ENCODE data around the gene YJU2. TPM values are rescaled to one million over a fixed set of nuclear protein-coding genes. Genes with fewer than 3 reads are reported as not detected.
"Not testable (repeated sequence)": the region's sequence is repeated elsewhere in the genome, so short reads cannot be mapped to it uniquely, and the experiment has no call there.

Gene YJU2
- total RNA-seq, 4 donors from 2014 or later = 13.3 to 29.1 (median 21.5) TPM

DNA sequence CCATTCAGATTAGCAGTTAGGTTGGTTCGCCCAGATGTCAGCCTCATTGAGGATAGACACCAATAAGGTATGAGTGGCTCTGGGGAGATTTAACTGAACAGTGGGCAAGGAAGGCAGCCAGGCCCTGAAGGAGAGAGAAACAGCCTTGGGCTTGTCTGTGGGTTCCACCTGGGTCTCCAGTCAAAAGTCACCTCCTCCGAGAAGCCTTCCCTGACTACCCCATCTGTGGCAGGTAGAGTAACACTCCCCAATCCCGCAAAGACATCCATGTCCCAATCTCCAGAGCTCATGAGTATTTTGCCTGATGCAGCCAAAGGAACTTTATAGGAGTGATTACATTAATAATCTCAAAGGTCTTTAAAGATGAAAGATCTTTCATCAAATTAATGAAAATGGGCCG, 8.0 kb upstream of the YJU2 start:
- H3K9me3 ChIP-seq = no peaks in the 10 kb centered on the region
- intact Hi-C loops (cut with DNase I; ENCODE audit: low total_unique reads) = no loop called here
- no peaks in the 10 kb centered on the region for H3K27me3 ChIP-seq
- no peak for DNase-seq
- no peaks in the 10 kb centered on the region for H3K36me3 ChIP-seq
- H3K4me1 ChIP-seq = no peaks in the 10 kb centered on the region
- no peak overlapping the region for H3K27ac ChIP-seq
- no peak for TF ChIP-seq POLR2A (IDR thresholded peaks at IDR 0.05)
- TF ChIP-seq, protein P1, sequence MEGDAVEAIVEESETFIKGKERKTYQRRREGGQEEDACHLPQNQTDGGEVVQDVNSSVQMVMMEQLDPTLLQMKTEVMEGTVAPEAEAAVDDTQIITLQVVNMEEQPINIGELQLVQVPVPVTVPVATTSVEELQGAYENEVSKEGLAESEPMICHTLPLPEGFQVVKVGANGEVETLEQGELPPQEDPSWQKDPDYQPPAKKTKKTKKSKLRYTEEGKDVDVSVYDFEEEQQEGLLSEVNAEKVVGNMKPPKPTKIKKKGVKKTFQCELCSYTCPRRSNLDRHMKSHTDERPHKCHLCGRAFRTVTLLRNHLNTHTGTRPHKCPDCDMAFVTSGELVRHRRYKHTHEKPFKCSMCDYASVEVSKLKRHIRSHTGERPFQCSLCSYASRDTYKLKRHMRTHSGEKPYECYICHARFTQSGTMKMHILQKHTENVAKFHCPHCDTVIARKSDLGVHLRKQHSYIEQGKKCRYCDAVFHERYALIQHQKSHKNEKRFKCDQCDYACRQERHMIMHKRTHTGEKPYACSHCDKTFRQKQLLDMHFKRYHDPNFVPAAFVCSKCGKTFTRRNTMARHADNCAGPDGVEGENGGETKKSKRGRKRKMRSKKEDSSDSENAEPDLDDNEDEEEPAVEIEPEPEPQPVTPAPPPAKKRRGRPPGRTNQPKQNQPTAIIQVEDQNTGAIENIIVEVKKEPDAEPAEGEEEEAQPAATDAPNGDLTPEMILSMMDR (IDR thresholded peaks at IDR 0.05) = no peak
- H3K4me3 ChIP-seq = no peak overlapping the region

DNA sequence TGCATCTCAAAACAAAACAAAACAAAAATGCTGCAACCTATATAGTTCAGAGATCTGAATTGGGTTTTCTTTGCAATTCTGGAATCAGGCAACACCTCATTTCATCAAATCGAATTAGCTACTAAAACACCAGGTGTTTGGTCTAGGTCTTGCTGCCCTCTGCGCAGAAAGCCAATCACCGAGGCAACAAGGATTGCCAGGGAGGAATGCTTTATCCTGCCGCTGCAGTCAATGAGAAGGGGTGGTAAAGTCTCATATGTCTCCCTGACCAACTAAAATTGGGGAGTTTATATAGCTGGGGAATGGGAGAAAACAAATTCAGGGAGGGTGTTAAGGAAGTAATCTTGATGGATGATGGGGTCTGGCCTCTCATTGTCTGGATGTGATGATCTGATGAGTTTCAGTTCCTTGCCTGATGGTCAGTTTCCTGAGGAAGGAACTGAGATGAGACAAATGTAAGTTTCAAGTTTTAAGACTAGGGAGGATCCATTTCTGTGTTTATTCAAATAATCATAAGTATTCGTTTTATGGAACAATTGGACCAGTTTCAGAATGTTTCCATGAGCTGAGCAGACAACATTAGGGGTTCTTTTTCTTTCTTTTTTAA, 5.0 kb upstream of the YJU2 start:
- no peaks in the 10 kb centered on the region for H3K36me3 ChIP-seq
- no peak overlapping the region for H3K4me3 ChIP-seq
- no peak for DNase-seq
- H3K9me3 ChIP-seq = no peaks in the 10 kb centered on the region
- no peaks in the 10 kb centered on the region for H3K27me3 ChIP-seq
- H3K27ac ChIP-seq = no peak overlapping the region
- intact Hi-C loops (cut with DNase I; ENCODE audit: low total_unique reads) = no loop called here
- no peak for TF ChIP-seq POLR2A (IDR thresholded peaks at IDR 0.05)
- TF ChIP-seq, protein P1 (IDR thresholded peaks at IDR 0.05) = no peak
- H3K4me1 ChIP-seq = no peaks in the 10 kb centered on the region

DNA sequence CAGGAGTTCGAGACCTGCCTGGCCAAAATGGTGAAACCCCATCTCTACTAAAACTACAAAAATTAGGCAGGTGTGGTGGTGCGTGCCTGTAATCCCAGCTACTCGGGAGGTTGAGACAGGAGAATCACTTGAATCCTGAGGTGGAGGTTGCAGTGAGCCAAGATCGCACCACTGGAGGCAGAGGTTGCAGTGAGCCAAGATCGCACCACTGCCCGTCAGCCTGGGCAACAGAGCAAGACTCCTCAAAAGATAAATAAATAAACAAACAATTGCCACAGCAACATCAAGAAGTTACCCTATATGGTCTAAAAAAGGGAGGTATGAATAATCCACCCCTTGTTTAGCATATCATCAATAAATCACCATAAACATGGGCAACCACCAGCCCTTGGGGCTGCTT, 942 bp upstream of the YJU2 start:
- H3K27ac ChIP-seq; H3K4me3 ChIP-seq; intact Hi-C loops (cut with DNase I; ENCODE audit: low total_unique reads): not testable (repeated sequence)

DNA sequence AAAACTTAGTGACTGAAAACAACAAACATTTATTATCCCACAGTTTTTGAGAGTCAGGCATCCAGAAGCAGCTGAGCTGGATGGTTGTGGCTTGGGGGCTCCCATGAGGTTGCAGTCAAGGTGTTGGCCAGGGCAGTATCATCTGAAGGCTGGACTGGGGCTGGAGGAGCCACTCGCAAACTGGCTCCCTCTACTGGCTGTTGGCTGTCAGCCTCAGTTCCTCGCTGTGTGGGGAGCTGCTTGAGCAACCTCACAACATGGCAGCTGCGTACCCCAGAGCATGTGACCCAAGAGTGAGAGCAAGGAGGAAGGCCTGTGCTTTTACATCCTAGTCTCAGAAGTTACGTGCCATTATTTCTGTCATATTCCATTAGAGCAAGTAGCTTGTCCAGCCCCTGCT, 9.7 kb downstream of the YJU2 start:
- DNase-seq = no peak
- TF ChIP-seq POLR2A (IDR thresholded peaks at IDR 0.05) = no peak
- TF ChIP-seq, protein P1 (IDR thresholded peaks at IDR 0.05) = no peak
- H3K9me3 ChIP-seq = peaks cover 0 to 10% of the 10 kb centered on the region in 2 donors
- H3K36me3 ChIP-seq = no peaks in the 10 kb centered on the region
- intact Hi-C loops (cut with DNase I; ENCODE audit: low total_unique reads) = no loop called here
- H3K27me3 ChIP-seq = no peaks in the 10 kb centered on the region
- no peak overlapping the region for H3K4me3 ChIP-seq
- H3K27ac ChIP-seq = no peak overlapping the region
- H3K4me1 ChIP-seq = no peaks in the 10 kb centered on the region

More for the DNA sequence above, 942 bp upstream of the YJU2 start:
- DNase-seq, H3K9me3 ChIP-seq, H3K36me3 ChIP-seq, H3K27me3 ChIP-seq, H3K4me1 ChIP-seq: not testable (repeated sequence)

DNA sequence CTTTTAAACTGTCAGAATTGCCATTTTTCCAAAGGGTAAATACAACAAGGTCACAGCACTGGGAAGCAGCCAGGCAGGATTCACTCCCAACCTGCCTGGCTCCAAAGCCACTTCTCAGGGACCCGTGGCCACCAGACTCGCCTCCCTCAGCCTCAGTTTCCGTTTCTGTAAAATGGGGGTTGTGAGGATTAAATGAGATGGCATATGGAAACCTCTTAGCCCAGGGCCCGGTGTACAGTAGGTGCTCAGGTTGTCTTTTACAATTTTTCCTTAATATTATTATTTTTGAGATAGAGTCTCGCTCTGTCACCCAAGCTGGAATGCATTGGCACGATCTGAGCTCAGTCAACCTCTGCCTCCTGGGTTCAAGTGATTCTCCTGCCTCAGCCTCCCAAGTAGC, 10.1 kb downstream of the YJU2 start:
- H3K36me3 ChIP-seq = no peaks in the 10 kb centered on the region
- peaks cover 0 to 10% of the 10 kb centered on the region in 2 donors for H3K9me3 ChIP-seq
- H3K27ac ChIP-seq = no peak overlapping the region
- intact Hi-C loops (cut with DNase I; ENCODE audit: low total_unique reads) = no loop called here
- no peaks in the 10 kb centered on the region for H3K27me3 ChIP-seq
- TF ChIP-seq, protein P1 (IDR thresholded peaks at IDR 0.05) = no peak
- TF ChIP-seq POLR2A (IDR thresholded peaks at IDR 0.05) = no peak
- no peaks in the 10 kb centered on the region for H3K4me1 ChIP-seq
- no peak overlapping the region for H3K4me3 ChIP-seq
- no peak for DNase-seq

DNA sequence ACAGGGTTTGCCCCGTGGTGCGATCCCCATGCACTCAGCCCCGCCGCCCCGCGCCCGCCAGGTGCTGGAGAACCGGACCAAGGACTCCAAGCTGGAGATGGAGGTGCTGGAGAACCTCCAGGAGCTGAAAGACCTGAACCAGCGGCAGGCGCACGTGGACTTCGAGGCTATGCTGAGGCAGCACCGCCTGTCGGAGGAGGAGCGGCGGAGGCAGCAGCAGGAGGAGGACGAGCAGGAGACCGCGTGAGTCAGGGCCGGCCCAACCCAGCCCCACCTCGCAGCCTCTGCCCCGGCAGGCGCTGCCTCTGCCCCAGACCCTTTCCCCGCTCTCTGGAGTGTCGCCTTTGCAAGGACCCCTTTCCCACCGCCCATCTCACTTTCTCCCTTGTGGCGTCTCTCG, 11.3 kb downstream of the YJU2 start:
- no peak overlapping the region for H3K27ac ChIP-seq
- no peaks in the 10 kb centered on the region for H3K36me3 ChIP-seq
- H3K27me3 ChIP-seq = no peaks in the 10 kb centered on the region
- intact Hi-C loops (cut with DNase I; ENCODE audit: low total_unique reads) = no loop called here
- no peaks in the 10 kb centered on the region for H3K4me1 ChIP-seq
- no peak for DNase-seq
- H3K9me3 ChIP-seq = peaks cover 0 to 10% of the 10 kb centered on the region in 2 donors
- no peak for TF ChIP-seq POLR2A (IDR thresholded peaks at IDR 0.05)
- H3K4me3 ChIP-seq = no peak overlapping the region

Data from uterus (tissue), 4 donors.